GM12878 (cell line): ENCODE data around the gene TCEANC. TPM values are rescaled to one million over a fixed set of nuclear protein-coding genes. Genes with fewer than 3 reads are reported as not detected.
A peak's percentile ranks its signal among the peaks of the same experiment; 100 is the strongest.

ENCODE experiments used
- ATAC-seq: fragments of 200-7000 bp; cut with Tn5 transposase; 3 replicates; pipeline ENCODE4 v1.9.1; 2020; ENCODE audit warnings: mild to moderate bottlenecking, moderate library complexity
- BruUV-seq: library from RNA; stranded (reverse); fragments of 400-500 nt; replicated peaks from 2 replicates; lab custom pipeline; 2021; lab: Mats Ljungman, UMichigan
- CTCF ChIA-PET: fragments of 300-600 bp; sonication (Branson Sonifier 250); formaldehyde crosslinking; extraction: SDS; loops from one replicate; lab custom pipeline; 2021; ENCODE audit warnings: inconsistent platforms; lab: Yijun Ruan, JAX
- POLR2A ChIA-PET: fragments of 350-600 bp; formaldehyde crosslinking; extraction: SDS; loops from one replicate; lab custom pipeline; 2021; ENCODE audit warnings: inconsistent platforms; lab: Charles Lee
- RAD21 ChIA-PET: fragments of 300-600 bp; sonication (Branson Sonifier 250); formaldehyde crosslinking; loops from one replicate; lab custom pipeline; 2023; ENCODE audit warnings: antibody characterized with exemption; ENCODE audit not compliant: unreplicated experiment; lab: Charles Lee
- SMC1A ChIA-PET: fragments of 300-600 bp; sonication (Branson Sonifier 250); formaldehyde crosslinking; loops from one replicate; lab custom pipeline; 2023; ENCODE audit not compliant: unreplicated experiment, uncharacterized antibody; lab: Charles Lee
- DNase-seq: peaks from one replicate; pipeline ENCODE4 v3.0.0-alpha.2; 2011; ENCODE audit warnings: low read depth, low spot score
- FAIRE-seq: peaks from 3 replicates; lab custom pipeline; 2011; peaks lifted over from hg19 to GRCh38; lab: Jason Lieb, UNC
- H2AFZ ChIP-seq: 2 replicates; pipeline ENCODE4 v1.6.0; 2011; ENCODE audit warnings: low read depth, low read length, control low read depth; ENCODE audit not compliant: control insufficient read depth
- H3K27ac ChIP-seq: 2 replicates; pipeline ENCODE4 v1.5.1; 2011; ENCODE audit warnings: control low read depth; ENCODE audit not compliant: control insufficient read depth, insufficient read depth
- H3K27me3 ChIP-seq, 2 experiments: replicated peaks in 1 of 2; 2 replicates each; pipeline versions ENCODE4 v1.6.0 to v1.6.1; 2011; ENCODE audit warnings: low read length in 1 of 2; ENCODE audit not compliant: control insufficient read depth in 2 of 2, insufficient read depth in 2 of 2
- H3K36me3 ChIP-seq, 2 experiments: 2 replicates each; pipeline ENCODE4 v1.5.1; 2011; ENCODE audit warnings: low read length in 1 of 2; ENCODE audit not compliant: control insufficient read depth in 2 of 2, insufficient read depth in 2 of 2
- H3K4me1 ChIP-seq: 2 replicates; pipeline ENCODE4 v1.6.1; 2011; ENCODE audit warnings: mild to moderate bottlenecking, low read length, moderate library complexity, mixed read lengths; ENCODE audit not compliant: control insufficient read depth, insufficient read depth
- H3K4me2 ChIP-seq: 2 replicates; pipeline ENCODE4 v1.6.0; 2011; ENCODE audit warnings: control low read depth; ENCODE audit not compliant: control insufficient read depth, insufficient read depth
- H3K4me3 ChIP-seq: fragments of 200-600 bp; sonication (generic); 2 replicates; pipeline ENCODE4 v1.5.1; 2016
- H3K79me2 ChIP-seq: 2 replicates; pipeline ENCODE4 v1.6.0; 2011; ENCODE audit warnings: low read length; ENCODE audit not compliant: control insufficient read depth, insufficient read depth
- H3K9ac ChIP-seq: 2 replicates; pipeline ENCODE4 v1.8.0; 2011; ENCODE audit warnings: low read length, control low read depth, mixed read lengths; ENCODE audit not compliant: control insufficient read depth, insufficient read depth
- H3K9me3 ChIP-seq: replicated peaks from 3 replicates; pipeline ENCODE4 v1.5.1; 2011; ENCODE audit warnings: mild to moderate bottlenecking, low read length; ENCODE audit not compliant: control insufficient read depth, insufficient read depth
- H4K20me1 ChIP-seq: 2 replicates; pipeline ENCODE4 v1.6.0; 2011; ENCODE audit not compliant: control insufficient read depth, insufficient read depth
- BMI1 ChIP-seq: fragments of 450-650 bp; IDR thresholded peaks from 2 replicates; pipeline ENCODE4 v1.6.1; 2016; ENCODE audit warnings: mild to moderate bottlenecking, moderate library complexity, borderline replicate concordance
- CREB1 ChIP-seq: IDR thresholded peaks from 2 replicates; pipeline ENCODE4 v1.6.1; 2012; ENCODE audit warnings: low read depth, mild to moderate bottlenecking, inconsistent platforms
- DPF2 ChIP-seq: fragments of 450-650 bp; IDR thresholded peaks from 2 replicates; pipeline ENCODE4 v1.6.1; 2017; ENCODE audit warnings: mild to moderate bottlenecking
- EED ChIP-seq: sonication (generic); IDR thresholded peaks from 2 replicates; pipeline ENCODE4 v1.6.1; 2016; ENCODE audit warnings: antibody characterized with exemption, low read depth
- GATAD2B ChIP-seq: fragments of 450-650 bp; conservative IDR thresholded peaks from 2 replicates; pipeline ENCODE4 v1.6.1; 2017; ENCODE audit warnings: low read depth, mild to moderate bottlenecking, moderate library complexity
- KAT2A ChIP-seq: conservative IDR thresholded peaks from 2 replicates; pipeline ENCODE4 v1.6.1; 2011; ENCODE audit warnings: low read depth, low read length; ENCODE audit not compliant: control insufficient read depth
- MTA3 ChIP-seq: IDR thresholded peaks from 2 replicates; pipeline ENCODE4 v1.6.1; 2012; ENCODE audit warnings: low read length, inconsistent platforms, borderline replicate concordance
- NR2F1 ChIP-seq: fragments of 450-650 bp; conservative IDR thresholded peaks from 2 replicates; pipeline ENCODE4 v1.6.1; 2017; ENCODE audit warnings: mild to moderate bottlenecking
- POLR2AphosphoS2 ChIP-seq: IDR thresholded peaks from 2 replicates; pipeline ENCODE4 v1.6.1; 2011; ENCODE audit warnings: low read depth, mild to moderate bottlenecking, low read length, improper control_type of control experiment, moderate library complexity
- SIX5 ChIP-seq: IDR thresholded peaks from 2 replicates; pipeline ENCODE4 v1.6.1; 2011; ENCODE audit warnings: mild to moderate bottlenecking, low read depth, low read length, moderate library complexity; ENCODE audit not compliant: severe bottlenecking
- SMAD5 ChIP-seq: IDR thresholded peaks from 2 replicates; pipeline ENCODE4 v1.6.1; 2016; ENCODE audit warnings: antibody characterized with exemption, low read depth
- STAT3 ChIP-seq: IDR thresholded peaks from 2 replicates; pipeline ENCODE4 v1.6.1; 2011; ENCODE audit warnings: low read depth, low read length, improper control_type of control experiment
- SUPT20H ChIP-seq: IDR thresholded peaks from 2 replicates; pipeline ENCODE4 v1.6.1; 2011; ENCODE audit warnings: low read depth, mild to moderate bottlenecking, low read length, moderate library complexity, borderline replicate concordance; ENCODE audit not compliant: control insufficient read depth
- YY1 ChIP-seq: IDR thresholded peaks from 2 replicates; pipeline ENCODE4 v1.6.1; 2011; ENCODE audit warnings: low read depth, mild to moderate bottlenecking, low read length
- WGBS: methylation state at CpG from one replicate; pipeline ENCODE4 v1.1.6; 2016; ENCODE audit warnings: low lambda C conversion rate; ENCODE audit not compliant: insufficient replicate concordance, insufficient coverage; ENCODE audit errors: missing lambda C conversion rate; 5-methylcytosine and 5-hydroxymethylcytosine counted together
- in situ Hi-C: fragments of 300-500 bp; cut with MboI; formaldehyde crosslinking; loops from 9 replicates; pipeline ENCODE4 v1.14.3; 2018; ENCODE audit warnings: mixed read lengths
- intact Hi-C: fragments of 100-400 bp; cut with micrococcal nuclease; formaldehyde crosslinking; loops from one replicate; pipeline ENCODE4 v1.14.2; 2022; ENCODE audit not compliant: unreplicated experiment
- polyA plus RNA-seq, 11 experiments: library from polyadenylated mRNA; depleted of rRNA in 4 of 11; unstranded in 6 of 11; stranded (reverse) in 5 of 11; fragments of >200 nt; fragmentation: Nextera tagmentation in 4 of 11; fragmentation: Illumina TruSeq in 1 of 11; extraction: Ambion mirVana in 4 of 11; extraction: Trizol in 1 of 11; gene quantifications; 1 replicate in 1 of 11; 2 replicates in 10 of 11; pipeline versions ENCODE4 v1.2.1 to v1.2.3, GENCODE V29; 2011 to 2016; ENCODE audit warnings: inconsistent platforms in 2 of 11, missing spikeins in 2 of 11, low read depth in 1 of 11
- total RNA-seq, 4 experiments: library from RNA; depleted of rRNA in 3 of 4; stranded (reverse); fragments of >200 nt in 3 of 4; fragmentation: Illumina TruSeq in 1 of 4; extraction: Trizol in 1 of 4; gene quantifications; 2 replicates each; pipeline versions ENCODE4 v1.2.1 to v1.2.3, GENCODE V29; 2013 to 2021
- TF ChIP-seq, protein P1 (sequence below): fragments of 450-650 bp; formaldehyde crosslinking; IDR thresholded peaks from 2 replicates; pipeline ENCODE4 v1.4.0; 2020; ENCODE audit warnings: mild to moderate bottlenecking, moderate library complexity

The TCEANC gene
- total and polyA plus RNA-seq, 10 of the 15 experiments (the other 5 are each of a cell fraction or from before 2014, with no cell fraction given) = 1.1 to 4.9 (median 2.9) TPM

- peak overlapping the region; percentile 16 for H3K27ac ChIP-seq
- intact Hi-C loops = loop anchor here (2.0 to 10.0 kb wide), 3 partner anchors 200 to 398 kb away; partner anchors contain the start of gene GEMIN8
- WGBS = 33% methylated on average over 7 of the region's 7 CpGs
- H3K36me3 ChIP-seq = no peaks in the 10 kb centered on the region
- H3K4me3 ChIP-seq = peak overlapping the region; percentile 75
- no peaks in the 10 kb centered on the region for H4K20me1 ChIP-seq
- ChIA-PET CTCF (interaction anchor here (1.4 to 3.8 kb wide), 2 partner anchors 145 to 380 kb away, joined by 5 to 26 read pairs; no protein-coding TSS in a partner anchor), SMC1A (interaction anchor here (0.7 to 1.7 kb wide), 3 partner anchors 43 to 372 kb away, joined by 3 to 4 read pairs (median 4); no protein-coding TSS in a partner anchor), RAD21 (interaction anchor here (0.5 to 1.6 kb wide), 4 partner anchors 41 to 91 kb away, joined by 3 read pairs; no protein-coding TSS in a partner anchor), POLR2A (interaction anchor here (1.4 to 1.6 kb wide), 2 partner anchors 44 to 107 kb away, joined by 3 to 7 read pairs; no protein-coding TSS in a partner anchor)
- no TSS peak for BruUV-seq
- no peaks in the 10 kb centered on the region for H3K9me3 ChIP-seq
- peak overlapping the region; percentile 52 for H2AFZ ChIP-seq
- TF ChIP-seq YY1 (no peak), NR2F1 (no peak), CREB1 (no peak), DPF2 (no peak), GATAD2B (no peak), POLR2AphosphoS2 (no peak), SUPT20H (no peak), STAT3 (no peak), SIX5 (no peak), BMI1 (no peak), SMAD5 (no peak), EED (no peak), MTA3 (no peak), KAT2A (no peak)
- TF ChIP-seq, protein P1, sequence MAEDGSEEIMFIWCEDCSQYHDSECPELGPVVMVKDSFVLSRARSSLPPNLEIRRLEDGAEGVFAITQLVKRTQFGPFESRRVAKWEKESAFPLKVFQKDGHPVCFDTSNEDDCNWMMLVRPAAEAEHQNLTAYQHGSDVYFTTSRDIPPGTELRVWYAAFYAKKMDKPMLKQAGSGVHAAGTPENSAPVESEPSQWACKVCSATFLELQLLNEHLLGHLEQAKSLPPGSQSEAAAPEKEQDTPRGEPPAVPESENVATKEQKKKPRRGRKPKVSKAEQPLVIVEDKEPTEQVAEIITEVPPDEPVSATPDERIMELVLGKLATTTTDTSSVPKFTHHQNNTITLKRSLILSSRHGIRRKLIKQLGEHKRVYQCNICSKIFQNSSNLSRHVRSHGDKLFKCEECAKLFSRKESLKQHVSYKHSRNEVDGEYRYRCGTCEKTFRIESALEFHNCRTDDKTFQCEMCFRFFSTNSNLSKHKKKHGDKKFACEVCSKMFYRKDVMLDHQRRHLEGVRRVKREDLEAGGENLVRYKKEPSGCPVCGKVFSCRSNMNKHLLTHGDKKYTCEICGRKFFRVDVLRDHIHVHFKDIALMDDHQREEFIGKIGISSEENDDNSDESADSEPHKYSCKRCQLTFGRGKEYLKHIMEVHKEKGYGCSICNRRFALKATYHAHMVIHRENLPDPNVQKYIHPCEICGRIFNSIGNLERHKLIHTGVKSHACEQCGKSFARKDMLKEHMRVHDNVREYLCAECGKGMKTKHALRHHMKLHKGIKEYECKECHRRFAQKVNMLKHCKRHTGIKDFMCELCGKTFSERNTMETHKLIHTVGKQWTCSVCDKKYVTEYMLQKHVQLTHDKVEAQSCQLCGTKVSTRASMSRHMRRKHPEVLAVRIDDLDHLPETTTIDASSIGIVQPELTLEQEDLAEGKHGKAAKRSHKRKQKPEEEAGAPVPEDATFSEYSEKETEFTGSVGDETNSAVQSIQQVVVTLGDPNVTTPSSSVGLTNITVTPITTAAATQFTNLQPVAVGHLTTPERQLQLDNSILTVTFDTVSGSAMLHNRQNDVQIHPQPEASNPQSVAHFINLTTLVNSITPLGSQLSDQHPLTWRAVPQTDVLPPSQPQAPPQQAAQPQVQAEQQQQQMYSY (CRISPR knock-in tag) = no peak
- H3K27me3 ChIP-seq = no peaks in the 10 kb centered on the region; a peak in 1 of 4 replicates
- ATAC-seq (no peak), DNase-seq (no peak), FAIRE-seq (no peak)
- peaks cover 8% of the 10 kb centered on the region for H3K79me2 ChIP-seq
- peak overlapping the region; percentile 57 for H3K9ac ChIP-seq
- peak overlapping the region; percentile 95 for H3K4me2 ChIP-seq
- H3K4me1 ChIP-seq = peaks cover 7% of the 10 kb centered on the region
- in situ Hi-C loops = loop anchor here (5.0 to 25.0 kb wide), 3 partner anchors 148 to 690 kb away; no protein-coding TSS in a partner anchor
These were observed 601 bp upstream of the TCEANC start for GRCh38 chrX:13652287-13652793.
